SH-SY5Y (cell line): ENCODE data around the gene CHCHD3.

Source experiments
- GATA2 ChIP-seq: IDR thresholded peaks from 2 replicates; pipeline ENCODE4 v1.6.1; 2011; ENCODE audit warnings: mild to moderate bottlenecking, low read depth, low read length
- GATA3 ChIP-seq: IDR thresholded peaks from 2 replicates; pipeline ENCODE4 v1.6.1; 2011; ENCODE audit warnings: low read depth, mild to moderate bottlenecking, low read length, moderate library complexity

DNA sequence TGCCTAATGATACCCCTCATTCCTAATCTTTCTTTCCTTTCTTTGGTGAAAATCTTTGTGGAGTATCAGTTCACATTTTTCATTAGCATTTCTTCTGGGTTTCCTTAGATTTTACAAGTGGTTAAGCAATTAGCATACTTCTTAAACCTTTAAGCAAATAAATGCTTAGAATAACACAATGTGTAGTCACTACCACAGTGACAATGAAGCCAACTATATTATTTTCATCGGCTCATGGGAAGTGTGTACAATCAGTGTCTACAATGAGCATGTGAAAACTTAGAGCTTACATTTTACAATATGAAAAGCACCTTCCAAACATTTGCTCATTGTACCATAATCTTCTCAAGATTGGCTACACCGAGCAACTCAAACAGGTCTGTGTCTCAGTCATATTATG lies 329.5 kb downstream of the CHCHD3 start:
- no peak for TF ChIP-seq GATA3
- no peak for TF ChIP-seq GATA2
